CD4-positive, alpha-beta T cell treated with Interleukin-21 for 1 hour (primary cell): ENCODE data around the gene RIPK3.
"Not testable (repeated sequence)": the region's sequence is repeated elsewhere in the genome, so short reads cannot be mapped to it uniquely, and the experiment has no call there.

Experiments
- DNase-seq: peaks from one replicate; pipeline ENCODE4 v3.0.0-alpha.2; 2020

Gene RIPK3

GRCh38 chr14:24369463-24369862, 29.7 kb upstream of the RIPK3 start:
- no peak for DNase-seq

GRCh38 chr14:24368562-24369252, 28.9 kb upstream of the RIPK3 start:
- DNase-seq: peak; percentile 42

GRCh38 chr14:24368212-24368561, 28.4 kb upstream of the RIPK3 start:
- no peak for DNase-seq

GRCh38 chr14:24367514-24368211, 27.9 kb upstream of the RIPK3 start, which contains the start of gene NFATC4:
Gene NFATC4, plus strand, starts transcription at chr14:24368184. Its CDS starts 157 bp downstream, at chr14:24368341.
- no peak for DNase-seq

- DNase-seq: peak; percentile 18
These were observed 27.1 kb upstream of the RIPK3 start for GRCh38 chr14:24366721-24367513.

- no peak for DNase-seq
These were observed 26.6 kb upstream of the RIPK3 start for GRCh38 chr14:24366413-24366720.

GRCh38 chr14:24365600-24366412, 26.0 kb upstream of the RIPK3 start:
- peak; percentile 66 for DNase-seq

GRCh38 chr14:24364841-24365240, 25.1 kb upstream of the RIPK3 start:
- no peak for DNase-seq

GRCh38 chr14:24363401-24363800, 23.6 kb upstream of the RIPK3 start:
- no peak for DNase-seq

GRCh38 chr14:24362241-24362960, 22.6 kb upstream of the RIPK3 start:
- no peak for DNase-seq

- no peak for DNase-seq
These were observed 21.5 kb upstream of the RIPK3 start for GRCh38 chr14:24361326-24361725.

- DNase-seq: no peak
These were observed 20.5 kb upstream of the RIPK3 start for GRCh38 chr14:24360281-24360680.

GRCh38 chr14:24356208-24356607, 16.4 kb upstream of the RIPK3 start:
- no peak for DNase-seq

- no peak for DNase-seq
These were observed 15.2 kb upstream of the RIPK3 start for GRCh38 chr14:24355009-24355408.

- not testable (repeated sequence) for DNase-seq
These were observed 14.7 kb upstream of the RIPK3 start for GRCh38 chr14:24354482-24354825.

GRCh38 chr14:24353559-24354481, 14.0 kb upstream of the RIPK3 start:
- DNase-seq: no peak

- no peak for DNase-seq
These were observed 11.7 kb upstream of the RIPK3 start for GRCh38 chr14:24351517-24351916.

GRCh38 chr14:24349742-24350141, 10.0 kb upstream of the RIPK3 start:
- DNase-seq: no peak

- no peak for DNase-seq
These were observed 8.4 kb upstream of the RIPK3 start for GRCh38 chr14:24348186-24348585.

GRCh38 chr14:24347134-24347533, 7.3 kb upstream of the RIPK3 start:
- DNase-seq: no peak
